ENCODE data around the gene TLR2.

TLR2 gene

GRCh38 chr4:153676486-153676885, 7.6 kb upstream of the TLR2 start:
- Histone ChIP-seq H2AFZ (ENCODE audit: low read depth, low read length) (no peak overlapping the region), H3K9me3 (ENCODE audit: insufficient read depth, low read length) (peaks cover 22% of the 10 kb centered on the region), H3K36me3 (replicated peaks; ENCODE audit: low read depth, low read length) (no peaks in the 10 kb centered on the region), H3K9ac (ENCODE audit: low read length) (no peak overlapping the region), H3K4me3 (ENCODE audit: low read length) (no peak overlapping the region), H4K20me1 (ENCODE audit: insufficient read depth, low read length) (no peaks in the 10 kb centered on the region), H3K4me1 (ENCODE audit: low read length) (no peaks in the 10 kb centered on the region), H3K4me2 (ENCODE audit: low read length) (no peak overlapping the region), H3K27ac (ENCODE audit: low read length) (no peak overlapping the region), H3K79me2 (ENCODE audit: low read length) (no peaks in the 10 kb centered on the region), H3K27me3 (ENCODE audit: low read depth, low read length) (no peaks in the 10 kb centered on the region)
- TF ChIP-seq CTCF (IDR thresholded peaks at IDR 0.05; ENCODE audit: low read depth, low read length), result no peak
- TF ChIP-seq EZH2phosphoT487 (IDR thresholded peaks at IDR 0.05; ENCODE audit: low read depth), result no peak

- H3K4me1 ChIP-seq (ENCODE audit: low read length), result no peaks in the 10 kb centered on the region
- H3K4me2 ChIP-seq (ENCODE audit: low read length), result no peak overlapping the region
- TF ChIP-seq EZH2phosphoT487 (IDR thresholded peaks at IDR 0.05; ENCODE audit: low read depth) (no peak), CTCF (IDR thresholded peaks at IDR 0.05; ENCODE audit: low read depth, low read length) (no peak)
- no peak overlapping the region for H3K27ac ChIP-seq (ENCODE audit: low read length)
- no peaks in the 10 kb centered on the region for H4K20me1 ChIP-seq (ENCODE audit: insufficient read depth, low read length)
- no peak overlapping the region for H3K4me3 ChIP-seq (ENCODE audit: low read length)
- H3K36me3 ChIP-seq (replicated peaks; ENCODE audit: low read depth, low read length), result no peaks in the 10 kb centered on the region
- H3K9me3 ChIP-seq (ENCODE audit: insufficient read depth, low read length), result peaks cover 22% of the 10 kb centered on the region
- H3K9ac ChIP-seq (ENCODE audit: low read length), result no peak overlapping the region
- no peak overlapping the region for H2AFZ ChIP-seq (ENCODE audit: low read depth, low read length)
- no peaks in the 10 kb centered on the region for H3K79me2 ChIP-seq (ENCODE audit: low read length)
- H3K27me3 ChIP-seq (ENCODE audit: low read depth, low read length), result no peaks in the 10 kb centered on the region
Measured at GRCh38 chr4:153676984-153677383, 7.1 kb upstream of the TLR2 start.

- Histone ChIP-seq H3K9me3 (ENCODE audit: insufficient read depth, low read length) (peaks cover 15% of the 10 kb centered on the region), H3K79me2 (ENCODE audit: low read length) (no peaks in the 10 kb centered on the region), H2AFZ (ENCODE audit: low read depth, low read length) (no peak overlapping the region), H3K9ac (ENCODE audit: low read length) (no peak overlapping the region), H3K27me3 (ENCODE audit: low read depth, low read length) (no peaks in the 10 kb centered on the region), H4K20me1 (ENCODE audit: insufficient read depth, low read length) (no peaks in the 10 kb centered on the region), H3K36me3 (replicated peaks; ENCODE audit: low read depth, low read length) (no peaks in the 10 kb centered on the region), H3K4me2 (ENCODE audit: low read length) (no peak overlapping the region), H3K4me3 (ENCODE audit: low read length) (no peak overlapping the region), H3K27ac (ENCODE audit: low read length) (no peak overlapping the region), H3K4me1 (ENCODE audit: low read length) (no peaks in the 10 kb centered on the region)
- TF ChIP-seq EZH2phosphoT487 (IDR thresholded peaks at IDR 0.05; ENCODE audit: low read depth), result no peak
- 0 out of 2 replicates have a peak, but pooled peaks have one; percentile 11 for TF ChIP-seq CTCF (IDR thresholded peaks at IDR 0.05; ENCODE audit: low read depth, low read length)
Measured at GRCh38 chr4:153679486-153679885, 4.6 kb upstream of the TLR2 start.

GRCh38 chr4:153683763-153684181, 308 bp upstream of the TLR2 start:
- Histone ChIP-seq H3K27ac (ENCODE audit: low read length) (no peak overlapping the region), H3K27me3 (ENCODE audit: low read depth, low read length) (no peaks in the 10 kb centered on the region), H3K79me2 (ENCODE audit: low read length) (no peaks in the 10 kb centered on the region), H3K4me1 (ENCODE audit: low read length) (no peaks in the 10 kb centered on the region), H3K9me3 (ENCODE audit: insufficient read depth, low read length) (peaks cover 11% of the 10 kb centered on the region), H3K9ac (ENCODE audit: low read length) (no peak overlapping the region), H3K36me3 (replicated peaks; ENCODE audit: low read depth, low read length) (no peaks in the 10 kb centered on the region), H3K4me2 (ENCODE audit: low read length) (no peak overlapping the region), H3K4me3 (ENCODE audit: low read length) (no peak overlapping the region), H4K20me1 (ENCODE audit: insufficient read depth, low read length) (no peaks in the 10 kb centered on the region), H2AFZ (ENCODE audit: low read depth, low read length) (no peak overlapping the region)
- TF ChIP-seq CTCF (IDR thresholded peaks at IDR 0.05; ENCODE audit: low read depth, low read length) (no peak), EZH2phosphoT487 (IDR thresholded peaks at IDR 0.05; ENCODE audit: low read depth) (no peak)

All from OCI-LY3 (cell line).